ENCODE data around the gene NOL9.

- no peak for TF ChIP-seq CTCF (IDR thresholded peaks at IDR 0.05)
- no peak for TF ChIP-seq POLR2A (IDR thresholded peaks at IDR 0.05)
Observed at GRCh38 chr1:6473156-6473555, 81.2 kb downstream of the NOL9 start.
